Embryonic facial prominence (tissue), 1 donor: ENCODE measurements around the gene MYO1B.

Experiments used
- DNase-seq: peaks from one replicate; pipeline ENCODE4 v3.0.0-alpha.2; 2016; ENCODE audit errors: extremely low spot score

Gene MYO1B

DNA sequence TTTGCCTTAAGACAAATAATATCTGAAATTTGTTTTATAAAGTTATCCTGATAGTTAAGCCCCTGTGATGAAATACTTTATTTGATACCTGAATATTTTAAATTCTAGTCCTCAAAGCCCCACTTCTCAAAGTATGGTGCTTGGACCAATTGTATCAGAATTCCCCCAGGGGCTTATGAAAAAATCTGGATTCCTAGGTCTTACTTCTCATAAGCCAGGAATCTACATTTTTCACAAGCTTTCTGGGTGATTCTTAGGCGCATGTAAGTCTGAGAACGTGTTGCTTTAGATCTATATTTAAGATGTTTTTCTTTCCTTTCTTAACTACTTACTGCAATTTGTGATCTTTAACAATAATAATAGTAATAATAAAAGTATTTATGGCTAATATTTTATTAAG lies 53.1 kb downstream of the MYO1B start:
- DNase-seq: no peak

DNA sequence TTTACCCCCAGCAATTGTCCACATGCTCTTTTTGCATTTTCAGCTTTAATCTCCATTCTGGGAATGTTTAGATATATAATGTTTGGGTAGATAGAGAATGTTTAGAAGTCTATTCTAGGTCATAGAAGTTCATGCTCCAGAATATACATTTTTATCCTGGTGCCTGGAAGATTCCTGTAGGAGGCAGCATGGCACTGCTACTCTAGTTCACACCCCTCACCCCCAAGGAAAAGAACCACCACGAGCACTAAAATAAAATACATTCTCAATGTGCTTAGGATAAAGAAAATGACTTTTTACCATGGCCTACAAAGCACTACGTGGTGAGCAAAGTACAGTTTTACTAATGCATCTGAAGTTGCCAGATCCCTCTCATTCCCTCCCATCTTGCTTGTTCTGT lies 53.8 kb downstream of the MYO1B start:
- no peak for DNase-seq

GRCh38 chr2:191299866-191300265 lies 54.7 kb downstream of the MYO1B start:
- no peak for DNase-seq

DNA sequence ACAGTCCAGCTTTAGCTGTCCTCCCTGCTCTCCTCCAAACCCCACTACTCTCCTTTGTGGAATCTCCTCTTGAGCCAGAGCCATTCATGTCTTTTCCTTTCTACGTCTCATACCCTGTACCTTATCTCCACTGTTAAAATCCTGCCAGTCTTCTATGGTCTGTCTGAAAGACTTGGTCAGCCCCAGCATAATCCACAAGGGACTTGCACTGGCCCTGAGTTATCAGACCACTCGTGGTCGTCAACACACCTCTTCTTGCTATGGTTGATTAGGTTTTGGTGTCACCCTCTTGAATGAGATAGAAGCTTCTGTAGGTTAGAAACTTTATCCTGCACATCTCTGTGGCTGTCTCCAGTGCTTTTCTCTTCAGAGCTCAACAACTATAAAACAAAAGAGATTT lies 56.8 kb downstream of the MYO1B start:
- DNase-seq: no peak

GRCh38 chr2:191302459-191303139 lies 57.4 kb downstream of the MYO1B start:
- DNase-seq: no peak

DNA sequence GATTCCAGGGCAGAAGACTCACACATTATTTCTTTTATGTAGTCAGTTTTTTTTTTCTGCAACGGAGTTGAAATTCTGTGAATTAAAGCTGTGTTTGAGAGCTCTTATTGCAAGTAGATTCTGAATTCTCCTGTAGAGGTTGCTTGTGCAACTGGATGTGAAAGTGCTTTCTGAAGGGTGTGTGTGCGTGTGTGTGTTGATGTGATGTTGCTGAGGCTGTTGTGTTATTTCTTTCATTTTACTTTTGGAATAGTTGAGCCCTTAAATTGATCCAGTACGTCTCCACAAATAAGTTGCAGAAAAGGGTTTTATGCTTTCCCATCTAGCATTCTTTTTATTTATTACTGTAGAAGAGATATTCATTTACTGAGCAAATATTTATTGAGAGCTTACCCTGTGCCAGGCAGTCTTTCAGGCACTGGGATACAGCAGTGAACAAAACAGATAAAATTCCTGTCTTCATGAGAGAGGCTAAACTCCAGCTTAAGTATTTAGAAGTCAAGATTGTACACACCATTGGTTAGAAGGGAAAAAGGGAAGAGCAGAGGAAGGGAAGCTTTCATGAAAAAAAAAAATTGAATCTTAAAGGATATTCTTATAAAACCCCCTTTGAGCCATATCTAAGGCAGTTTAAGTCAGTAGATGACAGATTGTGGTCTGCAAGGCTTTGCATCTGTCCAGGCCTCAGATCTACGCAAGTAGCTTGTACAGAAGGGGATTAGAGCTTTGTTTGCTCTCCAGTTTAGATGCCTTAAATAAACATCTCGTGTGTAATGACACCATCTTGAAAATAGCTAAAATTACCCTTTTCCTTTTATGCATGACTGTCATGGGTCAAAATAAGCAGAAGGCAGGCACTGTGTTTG lies 58.2 kb downstream of the MYO1B start:
- DNase-seq: no peak

DNA sequence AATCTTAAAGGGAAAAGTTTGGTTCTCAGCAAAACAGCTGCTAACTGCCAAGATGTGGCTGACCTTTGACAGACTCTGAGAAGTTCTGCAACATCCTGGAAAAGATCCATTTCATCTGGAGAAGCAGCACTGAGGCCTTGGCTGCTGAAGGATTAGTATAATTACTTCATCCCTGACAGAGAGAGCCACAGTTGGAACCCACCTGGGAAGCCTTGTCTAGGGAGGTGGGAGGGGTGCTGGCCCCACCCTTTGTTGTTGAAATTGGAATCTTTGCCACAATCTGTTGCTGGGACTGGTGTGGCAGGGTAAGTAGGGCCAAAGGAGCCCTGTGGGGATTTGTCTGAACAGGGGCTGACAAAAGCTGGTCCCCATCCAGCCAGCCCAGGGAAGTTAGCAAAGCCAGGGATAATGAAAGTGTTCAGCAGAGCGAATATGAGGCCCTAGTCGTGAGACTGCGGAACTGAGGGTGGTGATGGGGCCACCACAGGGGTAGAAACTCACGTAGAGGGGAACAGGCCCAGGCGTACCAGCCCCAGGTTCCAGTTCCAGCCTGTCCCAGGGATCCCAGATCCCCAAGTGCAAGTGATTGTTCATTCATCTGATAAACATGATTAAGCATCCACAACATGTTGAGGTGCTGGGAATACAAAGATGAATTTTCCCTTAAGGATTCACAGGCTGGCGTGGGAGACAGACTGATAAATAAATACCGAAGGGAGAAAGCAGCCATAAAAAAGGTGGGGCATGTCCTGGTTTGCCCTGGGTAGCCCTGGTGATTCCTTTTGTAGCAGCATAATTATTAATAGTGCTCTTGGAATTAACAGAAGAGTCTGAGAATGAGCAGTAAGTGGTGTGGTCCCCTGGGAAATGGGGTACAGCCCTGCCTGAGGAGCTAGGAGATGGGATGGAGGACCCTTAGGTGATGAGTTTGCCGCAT lies 60.0 kb downstream of the MYO1B start:
- DNase-seq: no peak

GRCh38 chr2:191308026-191308425 lies 62.8 kb downstream of the MYO1B start:
- DNase-seq: no peak

DNA sequence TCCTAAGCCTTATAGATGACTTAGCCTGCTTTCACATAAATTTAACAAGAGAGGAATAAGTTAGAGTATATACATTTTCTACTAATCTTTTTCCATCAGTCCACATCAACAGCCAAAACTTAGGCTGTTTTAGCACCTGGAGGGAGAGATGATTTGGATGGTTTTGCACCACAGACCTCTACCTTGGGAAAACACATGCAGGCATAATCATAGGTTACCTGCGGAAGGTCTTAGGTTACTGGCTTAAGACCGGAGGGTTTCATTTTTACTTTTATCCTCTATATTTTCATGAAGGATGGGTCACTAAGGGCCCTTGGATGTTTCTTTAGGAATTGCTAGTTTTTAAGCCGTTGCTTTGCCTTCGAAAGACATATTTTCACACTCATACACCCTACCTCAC lies 66.0 kb downstream of the MYO1B start:
- no peak for DNase-seq

DNA sequence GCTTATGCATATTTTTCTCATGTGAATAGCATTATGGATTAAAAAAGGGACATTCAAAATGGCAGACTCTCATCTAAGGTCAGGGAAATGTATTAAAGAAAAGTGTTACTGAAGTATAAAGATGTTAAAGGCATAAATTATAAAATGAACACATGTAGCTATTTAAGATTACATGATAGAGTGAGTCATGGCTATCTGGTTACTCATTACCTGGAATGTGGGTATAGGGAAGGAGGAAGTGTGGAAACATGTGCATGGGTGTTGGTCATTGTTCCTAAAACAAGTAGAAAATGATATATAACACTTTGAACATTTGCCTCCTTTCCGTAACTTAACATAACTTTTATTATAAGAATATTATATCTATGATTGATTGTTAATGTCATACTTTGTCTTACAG lies 66.4 kb downstream of the MYO1B start:
- DNase-seq: no peak

- no peak for DNase-seq
Measured at GRCh38 chr2:191312163-191312562, 67.0 kb downstream of the MYO1B start.

GRCh38 chr2:191312662-191313061 lies 67.5 kb downstream of the MYO1B start:
- no peak for DNase-seq

DNA sequence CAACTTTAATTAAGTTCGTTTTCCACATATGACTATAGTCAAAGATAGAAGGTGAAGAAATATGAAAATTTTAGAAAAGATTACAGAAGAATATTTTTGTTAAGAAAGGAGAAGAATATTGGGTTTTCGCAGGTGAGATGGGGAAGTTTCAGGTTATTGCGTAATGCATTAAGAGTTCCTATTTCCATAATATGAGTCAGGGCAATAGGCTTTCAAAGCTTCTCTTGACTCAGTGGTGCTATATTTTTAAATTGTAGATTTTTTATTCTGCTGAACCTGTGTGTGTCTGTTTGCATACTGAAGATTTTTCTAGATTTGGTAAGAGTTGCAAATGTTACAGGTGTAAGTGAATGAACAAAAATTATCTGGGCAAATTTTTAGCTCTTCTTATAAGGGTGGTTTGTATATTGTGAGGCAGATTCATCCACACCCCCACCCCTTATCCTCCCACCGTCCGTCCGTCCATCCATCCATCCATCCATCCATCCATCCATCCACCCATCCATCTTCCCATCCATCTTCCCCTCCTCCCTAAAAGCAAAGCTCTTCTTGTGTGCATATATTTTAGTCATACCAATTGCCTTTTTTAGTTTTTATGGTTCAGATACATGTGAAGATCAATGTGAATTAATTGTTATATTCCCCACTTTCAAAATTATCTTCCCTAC lies 69.6 kb downstream of the MYO1B start:
- no peak for DNase-seq

DNA sequence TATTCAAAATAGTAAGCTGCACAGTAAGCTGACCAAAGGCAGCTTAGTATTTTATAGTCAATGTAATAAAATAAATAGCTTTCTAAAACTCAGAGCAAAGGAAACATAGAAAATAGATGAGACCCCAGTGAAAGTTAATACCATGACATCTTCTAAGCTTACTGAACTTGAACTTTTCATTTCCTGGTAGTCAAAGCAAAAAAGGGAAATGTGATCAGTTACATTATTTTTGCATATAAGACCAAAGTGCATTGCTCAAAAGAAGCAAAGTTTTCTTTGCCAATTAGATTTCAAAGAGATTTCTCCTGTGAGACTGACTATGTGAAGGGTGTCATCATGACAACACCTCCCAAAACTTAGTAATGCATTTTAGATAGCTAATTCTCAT lies 70.2 kb downstream of the MYO1B start:
- no peak for DNase-seq

- DNase-seq: no peak
Measured at GRCh38 chr2:191316246-191316994, 71.2 kb downstream of the MYO1B start.

- no peak for DNase-seq
Measured at GRCh38 chr2:191318037-191318728, 73.0 kb downstream of the MYO1B start.

- DNase-seq: no peak
Measured at GRCh38 chr2:191318729-191319078, 73.5 kb downstream of the MYO1B start.

GRCh38 chr2:191319186-191319585 lies 74.0 kb downstream of the MYO1B start:
- no peak for DNase-seq

DNA sequence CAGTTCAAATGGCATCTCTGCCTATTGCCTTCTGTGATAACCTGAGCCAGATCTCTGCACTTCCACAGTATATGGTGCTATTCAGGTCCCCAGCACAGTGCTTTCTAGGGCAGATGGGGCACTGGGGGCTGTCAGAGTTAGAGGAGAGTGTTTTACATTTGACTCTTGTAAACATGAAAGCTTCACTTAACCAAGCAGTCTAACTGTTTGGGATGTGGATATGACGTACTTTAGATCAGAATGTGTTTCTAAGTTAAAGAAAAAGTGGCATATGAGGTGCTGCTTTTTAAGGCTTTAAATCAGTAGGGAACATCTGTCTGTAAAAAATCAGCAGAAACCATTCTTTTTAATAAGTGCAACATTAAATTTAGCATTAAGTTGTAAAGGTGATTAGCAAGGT lies 75.7 kb downstream of the MYO1B start:
- DNase-seq: no peak

GRCh38 chr2:191321861-191322662 lies 76.9 kb downstream of the MYO1B start:
- DNase-seq: no peak
